ENCODE data around the gene PCBD1.

The PCBD1 gene

DNA sequence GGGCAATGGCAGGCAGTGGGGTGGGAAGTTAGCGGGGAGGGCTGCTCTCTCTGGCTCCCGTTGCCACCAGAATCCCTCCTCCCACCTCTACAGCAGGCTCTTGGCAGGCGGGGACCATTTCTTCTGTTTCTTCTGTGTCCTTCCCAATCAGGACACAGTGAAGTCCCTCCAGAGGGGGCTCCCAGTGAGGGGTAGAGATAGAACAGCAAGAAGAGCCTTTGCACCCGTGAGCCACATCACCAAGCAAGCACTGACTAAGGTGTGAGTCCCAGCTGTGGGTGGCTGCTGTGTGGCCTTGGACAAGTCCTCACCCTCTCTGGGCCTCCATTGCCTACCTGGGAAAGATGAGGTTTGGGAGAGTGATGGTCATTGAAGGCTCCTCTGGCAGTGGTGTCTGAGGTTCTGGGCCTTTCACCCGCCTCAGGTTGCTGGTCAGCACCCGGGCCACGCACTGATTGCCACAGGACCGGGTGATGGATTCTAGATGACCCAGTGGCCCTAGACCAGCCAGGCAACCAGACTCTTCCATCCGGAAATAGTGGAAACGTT, 26.0 kb upstream of the PCBD1 start:
- H3K4me3 ChIP-seq (ENCODE audit: low read depth in 1 of 2, low read length in 2 of 2), result no peak overlapping the region
- no peaks in the 10 kb centered on the region for H3K9me3 ChIP-seq (ENCODE audit: insufficient read depth, low read length, severe bottlenecking)
- no peaks in the 10 kb centered on the region for H3K79me2 ChIP-seq (ENCODE audit: insufficient read depth, low read length)
- no peaks in the 10 kb centered on the region for H3K4me1 ChIP-seq (ENCODE audit: insufficient read depth, low read length)
- peaks cover 11% of the 10 kb centered on the region for H3K27me3 ChIP-seq (ENCODE audit: insufficient read depth, low read length, poor library complexity)
- DNase-seq (no peak), ATAC-seq (ENCODE audit: insufficient read depth, low read depth) (no peak)
- no peak overlapping the region for H3K4me2 ChIP-seq (ENCODE audit: insufficient read depth, low read length)
- no peak for TF ChIP-seq EZH2 (IDR thresholded peaks at IDR 0.05; ENCODE audit: borderline replicate concordance, low read depth, low read length, severe bottlenecking)
- TF ChIP-seq, protein P1, sequence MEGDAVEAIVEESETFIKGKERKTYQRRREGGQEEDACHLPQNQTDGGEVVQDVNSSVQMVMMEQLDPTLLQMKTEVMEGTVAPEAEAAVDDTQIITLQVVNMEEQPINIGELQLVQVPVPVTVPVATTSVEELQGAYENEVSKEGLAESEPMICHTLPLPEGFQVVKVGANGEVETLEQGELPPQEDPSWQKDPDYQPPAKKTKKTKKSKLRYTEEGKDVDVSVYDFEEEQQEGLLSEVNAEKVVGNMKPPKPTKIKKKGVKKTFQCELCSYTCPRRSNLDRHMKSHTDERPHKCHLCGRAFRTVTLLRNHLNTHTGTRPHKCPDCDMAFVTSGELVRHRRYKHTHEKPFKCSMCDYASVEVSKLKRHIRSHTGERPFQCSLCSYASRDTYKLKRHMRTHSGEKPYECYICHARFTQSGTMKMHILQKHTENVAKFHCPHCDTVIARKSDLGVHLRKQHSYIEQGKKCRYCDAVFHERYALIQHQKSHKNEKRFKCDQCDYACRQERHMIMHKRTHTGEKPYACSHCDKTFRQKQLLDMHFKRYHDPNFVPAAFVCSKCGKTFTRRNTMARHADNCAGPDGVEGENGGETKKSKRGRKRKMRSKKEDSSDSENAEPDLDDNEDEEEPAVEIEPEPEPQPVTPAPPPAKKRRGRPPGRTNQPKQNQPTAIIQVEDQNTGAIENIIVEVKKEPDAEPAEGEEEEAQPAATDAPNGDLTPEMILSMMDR (IDR thresholded peaks at IDR 0.05; ENCODE audit: borderline replicate concordance, extremely low read depth, low read length, poor library complexity, severe bottlenecking), result no peak
- H2AFZ ChIP-seq (ENCODE audit: low read depth, low read length), result no peak overlapping the region
- H3K27ac ChIP-seq (ENCODE audit: low read length), result no peak overlapping the region
- H3K36me3 ChIP-seq (ENCODE audit: insufficient read depth, low read length), result no peaks in the 10 kb centered on the region
- H4K20me1 ChIP-seq (ENCODE audit: insufficient read depth, low read length), result no peaks in the 10 kb centered on the region
- H3K9ac ChIP-seq (ENCODE audit: low read depth, low read length), result no peak overlapping the region

DNA sequence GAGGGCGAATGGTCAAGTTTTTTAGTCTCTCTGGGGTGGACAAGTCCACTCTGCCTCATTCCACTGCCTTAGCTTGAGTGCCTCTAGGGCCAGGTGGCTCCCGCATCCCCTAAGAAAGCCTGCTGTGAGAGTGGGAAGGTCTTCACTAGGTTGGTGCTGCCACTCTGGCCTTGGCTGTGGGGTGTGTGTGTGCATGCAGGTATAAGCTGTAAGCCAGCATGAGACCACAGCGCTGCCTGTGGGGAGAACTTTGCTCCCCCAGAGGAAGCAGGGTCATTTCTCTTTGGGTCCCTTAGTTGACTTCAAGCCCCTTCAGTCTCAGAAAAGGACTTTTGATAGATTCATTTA, 25.5 kb upstream of the PCBD1 start:
- TF ChIP-seq, protein P1 (IDR thresholded peaks at IDR 0.05; ENCODE audit: borderline replicate concordance, extremely low read depth, low read length, poor library complexity, severe bottlenecking), result no peak
- TF ChIP-seq EZH2 (IDR thresholded peaks at IDR 0.05; ENCODE audit: borderline replicate concordance, low read depth, low read length, severe bottlenecking), result no peak
- Histone ChIP-seq H3K9ac (ENCODE audit: low read depth, low read length) (no peak overlapping the region), H3K27me3 (ENCODE audit: insufficient read depth, low read length, poor library complexity) (peaks cover 11% of the 10 kb centered on the region), H4K20me1 (ENCODE audit: insufficient read depth, low read length) (no peaks in the 10 kb centered on the region), H2AFZ (ENCODE audit: low read depth, low read length) (no peak overlapping the region), H3K27ac (ENCODE audit: low read length) (no peak overlapping the region), H3K4me3 (ENCODE audit: low read depth in 1 of 2, low read length in 2 of 2) (no peak overlapping the region), H3K4me1 (ENCODE audit: insufficient read depth, low read length) (no peaks in the 10 kb centered on the region), H3K4me2 (ENCODE audit: insufficient read depth, low read length) (no peak overlapping the region), H3K79me2 (ENCODE audit: insufficient read depth, low read length) (no peaks in the 10 kb centered on the region), H3K36me3 (ENCODE audit: insufficient read depth, low read length) (no peaks in the 10 kb centered on the region), H3K9me3 (ENCODE audit: insufficient read depth, low read length, severe bottlenecking) (no peaks in the 10 kb centered on the region)
- ATAC-seq (ENCODE audit: insufficient read depth, low read depth) (no peak), DNase-seq (no peak)

DNA sequence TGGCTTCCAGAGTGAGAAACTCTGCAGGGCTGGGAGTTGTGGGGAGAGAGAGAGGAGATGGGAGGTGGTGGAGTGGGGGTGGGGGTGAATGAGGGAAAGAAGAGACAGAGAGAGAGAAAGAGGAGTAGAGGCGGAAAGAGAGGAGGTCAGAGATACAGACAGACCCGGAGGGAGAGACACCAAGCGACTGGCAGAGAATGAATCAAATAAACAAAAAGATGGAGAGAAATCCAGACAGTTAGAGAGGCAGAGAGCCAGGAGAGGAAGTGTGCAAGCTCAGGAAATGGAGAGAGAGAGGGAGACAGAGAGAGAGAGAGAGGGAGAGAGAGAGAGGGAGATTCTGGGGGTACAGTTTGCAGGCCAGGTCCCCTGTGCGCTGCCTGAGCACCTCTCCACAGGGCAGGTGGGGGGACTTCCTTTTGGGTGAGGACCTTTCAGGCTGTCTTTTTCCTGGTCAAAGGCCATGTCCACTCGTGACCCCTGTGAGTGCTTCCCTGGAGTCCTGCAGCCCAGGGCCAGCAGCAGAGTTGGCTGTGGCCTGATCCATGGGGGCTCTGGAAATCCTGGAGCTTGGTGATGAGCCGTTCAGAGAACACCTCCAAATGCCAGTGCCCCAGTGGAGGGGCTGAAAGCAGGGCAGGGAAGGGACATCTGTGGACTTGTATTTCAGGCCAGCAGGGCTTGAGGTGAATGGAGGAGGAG, 25.0 kb upstream of the PCBD1 start:
- Histone ChIP-seq H3K4me3 (ENCODE audit: low read depth in 1 of 2, low read length in 2 of 2) (no peak overlapping the region), H3K4me1 (ENCODE audit: insufficient read depth, low read length) (no peaks in the 10 kb centered on the region), H2AFZ (ENCODE audit: low read depth, low read length) (no peak overlapping the region), H3K27me3 (ENCODE audit: insufficient read depth, low read length, poor library complexity) (peaks cover 11% of the 10 kb centered on the region), H3K4me2 (ENCODE audit: insufficient read depth, low read length) (no peak overlapping the region), H3K36me3 (ENCODE audit: insufficient read depth, low read length) (no peaks in the 10 kb centered on the region), H3K27ac (ENCODE audit: low read length) (no peak overlapping the region), H3K9me3 (ENCODE audit: insufficient read depth, low read length, severe bottlenecking) (no peaks in the 10 kb centered on the region), H3K9ac (ENCODE audit: low read depth, low read length) (no peak overlapping the region), H3K79me2 (ENCODE audit: insufficient read depth, low read length) (no peaks in the 10 kb centered on the region), H4K20me1 (ENCODE audit: insufficient read depth, low read length) (no peaks in the 10 kb centered on the region)
- no peak for ATAC-seq (ENCODE audit: insufficient read depth, low read depth)
- TF ChIP-seq, protein P1 (IDR thresholded peaks at IDR 0.05; ENCODE audit: borderline replicate concordance, extremely low read depth, low read length, poor library complexity, severe bottlenecking), result no peak
- TF ChIP-seq EZH2 (IDR thresholded peaks at IDR 0.05; ENCODE audit: borderline replicate concordance, low read depth, low read length, severe bottlenecking), result no peak
- no peak for DNase-seq

Measured in DND-41 (cell line).